Esophagus mucosa (tissue), 1 donor: ENCODE measurements around the gene PIEZO2. TPM values are rescaled to one million over a fixed set of nuclear protein-coding genes. Genes with fewer than 3 reads are reported as not detected.

Experiments
- ATAC-seq: fragments of 200-7000 bp; cut with Tn5 transposase; one replicate; pipeline ENCODE4 v1.9.1; 2020
- total RNA-seq: library from RNA; stranded (reverse); gene quantifications from one replicate; pipeline ENCODE4 v1.2.4, GENCODE V29; 2023
- donor health status: DM: yes; HTN: yes; CAD: no.

Gene PIEZO2
- total RNA-seq, 1 donor from 2014 or later: 0.76 TPM

DNA sequence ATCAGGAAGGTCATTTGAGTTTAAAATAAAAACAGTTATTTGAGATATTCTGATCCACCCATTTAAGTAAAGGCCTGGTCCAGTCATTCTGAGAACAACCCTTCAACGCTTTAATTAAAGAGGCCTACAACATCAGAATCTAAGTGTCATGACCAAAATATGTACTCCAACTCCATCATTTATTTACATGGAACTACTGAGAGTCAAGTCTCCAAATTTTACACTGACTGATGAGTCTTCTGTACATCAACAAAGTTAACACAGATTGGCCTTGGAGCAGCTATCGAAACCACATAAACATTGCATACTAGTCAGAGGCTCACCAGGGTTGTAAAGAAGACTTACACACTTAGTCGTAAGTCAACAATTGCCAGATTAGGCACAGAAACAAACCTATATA lies 37.1 kb downstream of the PIEZO2 start:
- no peak for ATAC-seq

DNA sequence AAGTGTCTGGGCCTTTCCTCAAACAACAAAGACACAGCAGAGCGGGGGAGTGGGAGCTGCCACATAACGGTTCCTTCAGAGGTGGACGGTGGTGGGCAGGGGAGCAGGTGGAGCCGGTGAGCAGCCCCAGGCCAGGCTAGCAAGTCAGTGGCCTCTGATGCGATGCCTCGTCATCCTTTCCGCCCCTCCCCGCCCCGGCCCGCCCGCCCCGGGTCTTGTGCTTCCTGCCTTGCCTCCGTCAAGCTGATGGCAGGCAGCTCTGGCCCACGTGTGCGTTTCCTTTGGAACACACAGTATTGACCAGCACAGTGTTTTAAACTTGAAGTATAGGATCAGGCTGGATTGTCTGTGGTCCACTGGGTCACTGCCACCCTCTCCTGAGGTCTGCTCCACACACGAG lies 38.9 kb downstream of the PIEZO2 start:
- no peak for ATAC-seq

DNA sequence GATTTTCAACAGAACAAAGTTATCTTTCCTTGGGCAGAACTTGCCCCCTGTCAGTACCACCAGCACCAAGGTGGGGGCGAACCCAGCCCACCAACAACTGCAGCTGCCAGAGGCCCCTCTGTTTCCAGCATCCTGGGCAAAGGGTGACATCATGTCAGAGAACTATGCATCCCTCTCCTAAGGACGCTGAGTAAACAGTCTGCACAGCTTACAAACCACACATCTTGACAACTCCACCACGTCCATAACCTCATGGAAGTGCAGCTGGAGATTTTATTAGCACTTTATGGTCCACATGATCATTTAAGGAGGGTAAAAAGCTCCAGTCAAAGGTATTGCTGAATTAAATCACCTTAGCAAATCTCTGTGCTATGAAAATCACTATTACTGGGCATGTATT lies 40.4 kb downstream of the PIEZO2 start:
- ATAC-seq: no peak

DNA sequence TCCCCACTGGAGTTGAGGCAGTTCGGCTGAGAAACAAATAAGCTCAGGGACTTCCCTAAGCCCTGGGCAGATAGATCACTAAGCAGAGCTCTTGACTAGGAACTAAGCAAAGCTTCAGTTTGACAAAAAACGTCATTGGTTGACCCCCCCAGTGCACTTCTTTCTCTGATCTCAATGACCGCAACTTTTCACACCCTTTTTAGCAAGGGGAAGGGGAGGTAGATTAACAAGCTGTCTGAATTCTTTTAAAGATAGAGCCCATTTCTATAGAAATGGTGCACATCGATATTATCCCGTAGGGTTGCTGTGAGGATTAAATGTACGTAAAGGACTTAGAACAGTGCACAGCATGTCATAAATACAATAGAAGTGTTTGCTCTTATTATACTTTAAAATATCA lies 42.5 kb downstream of the PIEZO2 start:
- no peak for ATAC-seq

DNA sequence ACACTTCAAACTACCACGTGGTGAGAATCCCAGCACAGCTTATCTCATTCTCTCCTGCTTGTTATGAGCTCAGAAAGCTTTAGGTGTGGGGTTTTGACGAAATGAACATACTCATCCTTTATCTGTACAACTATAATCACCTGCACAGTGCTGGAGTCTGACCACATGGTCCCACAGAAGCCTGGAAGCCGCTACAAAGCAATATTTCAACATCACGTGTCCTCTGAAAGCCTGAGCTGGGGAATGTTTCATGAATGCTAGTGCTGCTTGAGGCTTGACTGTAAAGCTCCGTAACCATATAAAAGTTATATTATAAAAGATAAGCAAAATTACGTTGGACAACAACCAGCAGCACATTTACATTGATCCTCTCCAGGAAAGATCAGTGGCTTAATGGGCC lies 43.9 kb downstream of the PIEZO2 start:
- no peak for ATAC-seq

DNA sequence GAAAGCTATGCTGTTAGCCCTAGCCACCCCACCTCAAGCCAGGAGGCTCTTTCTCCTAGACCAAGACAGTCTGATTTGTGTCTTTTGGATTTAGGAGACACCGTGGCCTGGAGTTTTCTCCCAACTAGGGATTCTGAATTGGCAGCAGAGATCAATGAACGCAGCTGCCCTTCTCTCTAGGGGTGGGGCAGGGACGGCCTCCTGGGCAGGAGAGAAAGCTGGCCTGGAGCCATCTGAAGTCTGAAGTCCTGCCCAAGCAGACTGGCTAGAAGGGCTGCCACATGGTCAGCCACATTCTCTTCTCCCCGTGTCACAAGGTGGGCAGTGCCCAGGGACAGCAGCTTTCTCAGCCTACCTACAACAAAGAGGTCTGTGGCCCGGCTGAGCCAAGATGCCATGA lies 45.1 kb downstream of the PIEZO2 start:
- no peak for ATAC-seq

DNA sequence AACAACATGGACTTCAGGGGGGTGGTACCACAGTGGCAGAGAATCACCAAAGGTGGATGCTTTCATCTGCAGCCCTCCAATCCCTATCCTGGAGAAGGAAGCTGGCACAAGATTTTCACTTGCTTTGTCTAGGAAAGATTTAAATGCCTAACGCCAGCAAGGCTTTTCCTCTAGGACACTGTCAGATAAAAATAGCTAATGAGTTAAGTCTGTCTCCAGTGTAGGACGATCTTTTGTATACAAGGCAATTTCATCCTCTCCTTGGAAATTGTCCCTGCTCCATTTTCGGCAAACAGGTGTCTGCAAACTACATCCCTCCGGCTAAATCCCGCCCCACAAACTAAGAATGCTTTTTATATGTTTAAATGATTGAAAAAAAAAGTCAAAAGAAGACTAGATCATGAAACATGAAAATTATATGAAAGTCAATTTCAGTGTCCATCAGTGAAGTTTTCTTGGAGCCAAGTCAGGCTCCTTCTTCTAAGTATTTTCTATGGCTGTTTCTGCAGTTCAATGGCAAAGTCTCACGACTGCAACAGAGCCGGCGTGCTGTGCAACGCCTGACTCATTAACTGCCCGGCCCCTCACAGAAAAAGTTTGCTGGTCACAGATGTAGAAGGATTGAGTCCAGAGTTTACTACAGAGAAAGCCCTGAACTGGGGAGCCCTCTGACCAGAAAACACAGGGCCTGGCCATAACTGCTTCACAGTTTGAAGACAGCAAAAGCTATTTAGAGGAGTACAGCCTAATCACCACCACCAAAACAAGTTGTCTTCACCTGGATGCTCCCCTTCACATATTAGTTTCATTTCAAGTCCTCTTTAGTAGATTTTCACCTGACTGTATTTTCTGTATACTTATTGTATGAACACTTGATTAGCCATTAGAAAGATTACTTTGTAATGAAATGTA lies 52.3 kb downstream of the PIEZO2 start:
- no peak for ATAC-seq

DNA sequence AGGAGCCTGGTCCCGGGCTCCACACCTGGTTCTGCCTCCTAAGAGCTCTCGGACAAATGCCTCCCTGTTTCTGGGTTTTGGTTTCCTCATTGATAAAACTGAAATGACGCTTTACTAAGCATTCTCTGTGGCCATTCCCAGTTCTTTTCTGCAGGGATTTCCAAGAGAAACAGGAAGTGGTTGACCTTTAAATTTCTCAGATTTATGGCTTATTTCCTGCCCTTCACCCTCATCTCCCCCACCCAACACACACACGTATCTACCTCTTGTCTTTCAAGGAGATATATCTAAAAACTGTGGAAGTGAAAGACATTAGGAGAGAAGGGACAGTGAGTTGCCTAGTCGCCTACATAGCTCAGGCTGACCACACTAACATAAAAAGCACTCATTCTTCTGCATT lies 53.0 kb downstream of the PIEZO2 start:
- ATAC-seq: no peak

DNA sequence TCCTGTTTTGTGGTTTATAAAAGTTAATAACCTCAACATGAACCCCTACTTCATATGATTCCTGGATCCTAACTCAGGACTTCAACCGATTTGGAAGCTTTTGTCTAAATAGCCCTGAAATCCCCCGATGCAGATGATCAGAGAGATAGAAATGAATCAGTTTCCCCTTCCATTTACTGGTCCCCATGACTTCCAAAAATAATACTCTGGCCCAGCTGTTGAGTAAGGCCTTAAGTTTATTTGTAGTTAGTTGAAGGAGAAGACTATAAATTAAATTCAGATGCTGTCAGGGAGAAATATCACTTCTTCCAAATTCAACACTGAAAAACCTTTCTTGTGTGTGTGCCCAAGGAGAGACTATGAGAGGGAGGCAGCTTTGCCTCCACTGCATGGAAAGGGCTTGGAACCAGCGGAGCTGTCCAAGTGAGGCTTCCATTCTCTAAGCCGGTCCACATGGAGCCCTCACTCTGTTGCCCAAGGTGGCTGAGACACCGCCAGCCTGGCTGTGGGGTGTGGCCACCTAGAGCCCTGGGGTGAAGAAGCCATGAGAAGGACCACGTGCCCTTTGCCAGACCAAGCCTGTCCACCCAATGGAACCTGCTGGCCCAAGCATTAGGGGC lies 53.6 kb downstream of the PIEZO2 start:
- ATAC-seq: no peak

DNA sequence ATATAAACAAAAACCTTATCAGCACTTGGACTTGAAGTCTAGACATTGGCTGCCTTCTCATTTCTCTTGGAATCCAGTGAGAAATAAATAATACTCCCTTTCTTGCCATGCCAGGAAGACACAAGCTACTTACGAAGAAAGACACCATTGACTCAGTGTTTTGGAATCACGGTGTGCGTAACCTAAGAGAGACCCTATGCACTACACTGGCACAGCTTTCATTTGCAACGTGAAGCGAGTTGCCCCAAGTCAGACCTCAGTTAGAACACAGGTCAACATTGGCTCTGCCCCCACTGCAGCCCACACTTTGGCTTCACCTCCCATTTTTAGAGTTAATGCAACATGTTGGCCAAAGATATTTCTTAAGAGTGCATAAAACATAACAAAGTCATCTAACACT lies 54.2 kb downstream of the PIEZO2 start:
- no peak for ATAC-seq

DNA sequence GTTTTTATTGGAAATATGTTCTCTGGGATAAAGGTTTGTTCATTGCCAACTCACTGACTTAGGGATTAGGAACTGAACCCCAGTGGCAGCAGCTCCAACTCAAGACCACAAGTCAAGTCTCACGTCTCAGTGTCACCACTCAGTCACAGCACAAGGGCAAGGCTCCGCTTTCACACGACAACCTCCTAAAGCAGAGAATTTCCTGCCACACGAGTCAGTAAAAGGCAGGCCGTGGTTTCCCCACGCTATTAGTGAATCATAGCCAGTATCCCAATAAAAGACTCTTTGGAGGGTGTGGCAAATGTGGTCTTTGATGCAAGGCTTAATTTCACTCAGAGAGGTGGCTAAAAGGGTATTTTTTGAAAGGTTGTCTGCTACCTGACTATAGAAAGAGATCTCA lies 57.6 kb downstream of the PIEZO2 start:
- no peak for ATAC-seq

DNA sequence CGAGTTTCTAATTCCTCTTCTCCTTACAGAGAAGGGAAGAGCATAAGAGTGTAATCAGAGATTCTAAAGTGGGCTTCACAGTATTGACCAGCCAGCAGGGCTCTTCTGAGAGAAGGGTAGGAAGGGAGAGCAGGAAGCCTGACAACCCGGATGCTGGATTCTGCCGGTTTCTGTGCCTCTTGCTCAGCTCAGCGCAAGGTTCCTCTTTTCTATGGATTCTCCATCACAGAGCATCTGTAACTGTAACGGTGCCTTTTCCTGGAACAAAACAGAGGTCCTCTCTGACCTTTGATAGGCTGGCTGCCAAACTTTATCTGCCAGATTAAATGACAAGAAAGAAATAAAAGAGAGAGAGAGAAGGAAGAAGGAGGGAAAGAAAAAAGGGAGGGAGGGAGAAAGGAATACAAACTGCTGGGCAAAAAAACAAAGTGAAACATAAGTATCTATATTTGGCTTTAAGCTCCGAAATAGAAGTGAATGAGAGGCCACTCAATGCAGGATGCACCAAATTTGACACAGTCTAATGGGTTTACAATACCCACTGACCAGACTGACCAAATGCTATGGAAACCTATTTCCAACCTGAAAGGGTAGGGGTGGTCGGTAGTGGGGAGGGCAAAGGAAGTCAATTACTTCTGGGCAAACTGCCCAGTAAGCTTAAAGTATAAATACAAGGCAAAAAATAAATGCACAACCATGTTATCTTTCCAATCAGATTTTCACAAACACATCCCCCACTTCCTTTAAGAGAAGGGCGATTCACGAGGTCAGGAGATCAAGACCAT lies 59.2 kb downstream of the PIEZO2 start:
- ATAC-seq: no peak

DNA sequence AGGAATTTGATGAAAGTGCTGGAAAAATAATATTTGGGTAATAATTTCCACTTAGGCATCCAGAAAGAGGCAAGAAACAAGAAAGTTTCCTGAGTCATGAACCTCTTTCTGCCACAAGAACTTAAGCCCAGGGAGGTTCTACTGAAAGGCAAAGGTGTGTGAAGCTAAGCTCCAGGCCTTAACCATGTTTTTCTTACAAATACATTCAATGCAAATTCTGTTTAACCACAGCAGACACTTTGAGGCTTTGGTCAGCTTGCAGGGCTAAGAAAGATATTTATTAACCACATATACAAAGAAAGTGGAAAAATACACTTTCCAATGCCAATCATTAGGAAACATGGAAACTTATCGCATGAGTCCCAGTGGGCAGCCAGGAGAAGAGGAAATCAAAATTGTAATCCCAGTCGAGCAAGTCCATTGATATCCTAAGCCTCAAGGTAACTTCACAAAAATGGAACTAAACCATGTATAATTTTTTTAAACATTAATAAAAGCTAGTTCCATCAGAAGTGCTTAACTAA lies 68.3 kb downstream of the PIEZO2 start:
- no peak for ATAC-seq

DNA sequence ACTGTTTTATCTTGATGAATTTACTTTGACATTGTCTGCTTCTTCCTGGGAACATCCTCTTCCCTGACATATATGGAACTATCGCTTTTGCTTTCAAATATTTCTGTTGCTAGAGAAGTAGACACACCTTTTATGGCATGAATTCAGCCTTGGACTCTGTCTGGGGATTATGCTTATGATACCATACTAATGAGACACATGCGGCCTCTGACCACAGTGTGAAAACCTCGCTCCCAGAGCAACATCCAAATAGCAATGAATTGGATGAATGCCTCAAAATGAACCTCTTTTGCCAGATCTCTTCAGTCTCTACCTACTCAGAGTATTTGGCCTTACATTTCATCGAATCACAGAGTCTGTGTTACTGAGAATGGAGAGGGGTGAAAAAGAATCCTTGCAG lies 70.9 kb downstream of the PIEZO2 start:
- no peak for ATAC-seq

DNA sequence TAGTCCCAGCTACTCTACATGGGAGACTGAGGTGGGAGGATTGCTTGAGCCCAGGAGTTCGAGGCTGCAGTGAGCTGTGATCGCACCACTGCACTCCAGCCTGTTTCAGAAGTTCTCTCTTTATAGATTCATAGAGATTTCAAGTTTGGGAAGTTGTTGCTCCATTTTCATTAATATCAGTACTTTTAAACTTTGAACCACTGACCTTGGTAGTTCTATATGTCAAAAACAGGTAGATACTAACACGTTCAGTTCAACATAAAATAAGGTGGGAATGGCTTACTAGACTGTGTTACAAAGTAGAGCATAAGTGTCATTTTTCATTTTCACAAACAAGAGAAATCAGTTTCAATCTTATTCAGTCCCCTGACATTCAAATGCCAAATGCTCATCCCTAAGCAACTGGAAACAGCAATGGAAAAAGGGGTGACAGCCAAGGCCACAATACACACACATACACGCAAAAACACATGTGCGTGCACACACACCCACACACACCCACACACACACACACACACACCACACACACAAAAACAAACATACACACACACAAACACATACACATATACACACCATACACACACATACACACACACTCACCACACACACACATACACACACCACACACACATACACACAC lies 71.7 kb downstream of the PIEZO2 start:
- no peak for ATAC-seq

DNA sequence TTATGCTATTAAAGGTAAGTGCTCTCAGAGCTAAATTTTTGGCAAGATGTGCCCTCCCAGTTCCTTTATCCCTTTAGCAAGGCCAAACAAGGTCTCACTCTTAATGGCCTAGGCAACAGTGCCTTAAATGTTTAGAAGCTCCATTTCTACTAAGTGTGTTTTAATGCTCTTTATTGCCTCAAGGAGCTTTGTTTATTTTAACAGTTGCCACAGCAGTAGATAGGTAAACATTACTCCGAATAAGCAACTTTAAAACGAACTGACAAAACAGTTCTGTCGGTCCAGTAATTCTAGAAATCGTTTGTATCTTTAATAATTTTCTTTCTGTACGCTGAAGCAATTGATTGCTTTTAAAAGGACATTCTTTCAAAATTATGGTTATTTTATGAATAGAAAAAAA lies 74.5 kb downstream of the PIEZO2 start:
- ATAC-seq: no peak

DNA sequence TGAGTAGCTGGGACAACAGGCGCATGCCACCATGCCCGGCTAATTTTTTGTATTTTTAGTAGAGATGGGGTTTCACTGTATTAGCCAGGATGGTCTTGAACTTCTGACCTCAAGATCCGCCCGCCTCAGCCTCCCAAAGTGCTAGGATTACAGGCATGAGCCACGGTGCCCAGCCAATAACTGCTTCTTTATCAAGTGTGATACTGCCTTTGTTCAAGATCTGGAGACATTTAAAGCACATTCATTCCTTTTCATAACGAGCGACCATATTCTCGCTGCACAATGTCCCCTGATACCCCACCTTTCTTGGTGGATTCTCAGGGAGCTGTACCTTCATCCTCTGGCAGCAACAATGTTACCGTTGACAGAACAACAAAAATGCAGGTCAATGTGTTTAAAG lies 75.4 kb downstream of the PIEZO2 start:
- no peak for ATAC-seq

DNA sequence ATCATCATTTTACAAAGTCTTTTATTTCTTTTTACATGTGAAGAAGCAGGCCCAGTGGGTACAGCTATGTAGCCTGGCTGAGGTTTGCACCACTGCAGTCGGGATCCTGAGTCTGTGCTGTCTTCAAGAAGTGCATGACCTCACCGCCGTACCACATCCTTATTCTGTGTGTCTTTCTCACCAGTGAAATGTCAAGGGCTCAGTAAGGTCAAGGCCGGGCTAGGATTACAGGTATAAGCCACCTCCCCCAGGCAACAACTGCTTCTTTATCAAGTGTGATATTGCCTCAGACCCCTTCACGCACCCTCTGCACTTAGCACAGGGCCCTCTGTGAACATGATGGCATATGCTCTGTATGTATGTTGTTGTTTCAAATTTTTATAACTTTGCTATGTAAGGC lies 76.7 kb downstream of the PIEZO2 start:
- no peak for ATAC-seq

DNA sequence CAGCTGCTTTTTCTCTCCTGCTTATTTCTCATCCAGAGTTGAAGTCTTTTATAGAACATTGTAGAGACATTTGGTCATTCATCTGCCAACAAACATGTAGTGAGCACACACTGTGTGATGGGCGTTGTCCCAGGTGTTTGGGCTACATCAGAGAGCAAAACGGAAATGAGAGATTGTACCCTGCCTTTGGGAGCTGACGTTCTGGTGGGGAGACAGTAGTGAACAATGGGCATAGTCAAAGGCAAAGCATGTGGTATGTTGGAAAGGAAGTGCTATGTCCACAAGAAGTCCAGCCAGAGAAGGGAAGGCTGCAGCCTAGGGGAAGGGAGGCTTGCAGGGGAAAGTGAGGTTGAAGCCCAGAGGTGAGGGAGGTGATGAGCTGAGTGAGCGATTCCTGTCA lies 78.1 kb downstream of the PIEZO2 start:
- ATAC-seq: no peak

DNA sequence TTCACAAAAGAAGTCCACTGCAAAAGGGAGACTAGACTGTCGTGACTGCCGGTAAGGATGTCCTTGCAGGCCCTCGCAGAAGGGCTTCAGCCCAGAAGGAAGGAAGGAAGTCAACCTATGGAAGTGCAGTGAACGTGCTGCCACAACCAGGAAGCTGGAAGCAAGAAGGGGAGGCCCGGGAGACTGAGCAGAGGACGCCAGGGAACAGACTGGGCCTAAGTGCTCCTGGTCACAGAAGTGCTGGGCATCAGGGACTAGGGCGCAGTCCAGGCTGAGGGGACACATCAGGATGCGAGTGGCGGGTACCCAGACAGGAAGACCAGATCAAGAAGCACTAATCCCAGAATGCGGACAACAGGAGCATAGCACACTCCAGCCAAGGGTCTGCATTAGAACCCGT lies 78.8 kb downstream of the PIEZO2 start:
- no peak for ATAC-seq

DNA sequence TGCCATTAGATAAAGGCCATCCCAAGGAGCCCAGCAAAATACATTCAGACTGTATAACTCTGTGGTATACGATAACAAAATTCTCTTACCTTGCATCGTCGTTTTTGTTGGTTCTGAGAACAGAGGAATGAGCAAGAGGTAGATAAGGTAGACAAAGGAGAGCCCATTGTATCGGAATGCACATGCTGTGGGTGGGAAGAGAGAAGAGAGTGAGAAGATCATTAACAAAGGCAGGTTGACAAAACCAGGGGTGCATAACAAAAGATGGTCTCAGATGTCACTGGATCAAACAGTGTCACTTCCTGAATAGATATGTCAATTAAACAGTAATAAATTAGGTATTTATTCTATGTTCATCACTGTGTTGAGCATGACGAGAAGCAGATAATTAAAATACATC lies 83.3 kb downstream of the PIEZO2 start:
- ATAC-seq: no peak

DNA sequence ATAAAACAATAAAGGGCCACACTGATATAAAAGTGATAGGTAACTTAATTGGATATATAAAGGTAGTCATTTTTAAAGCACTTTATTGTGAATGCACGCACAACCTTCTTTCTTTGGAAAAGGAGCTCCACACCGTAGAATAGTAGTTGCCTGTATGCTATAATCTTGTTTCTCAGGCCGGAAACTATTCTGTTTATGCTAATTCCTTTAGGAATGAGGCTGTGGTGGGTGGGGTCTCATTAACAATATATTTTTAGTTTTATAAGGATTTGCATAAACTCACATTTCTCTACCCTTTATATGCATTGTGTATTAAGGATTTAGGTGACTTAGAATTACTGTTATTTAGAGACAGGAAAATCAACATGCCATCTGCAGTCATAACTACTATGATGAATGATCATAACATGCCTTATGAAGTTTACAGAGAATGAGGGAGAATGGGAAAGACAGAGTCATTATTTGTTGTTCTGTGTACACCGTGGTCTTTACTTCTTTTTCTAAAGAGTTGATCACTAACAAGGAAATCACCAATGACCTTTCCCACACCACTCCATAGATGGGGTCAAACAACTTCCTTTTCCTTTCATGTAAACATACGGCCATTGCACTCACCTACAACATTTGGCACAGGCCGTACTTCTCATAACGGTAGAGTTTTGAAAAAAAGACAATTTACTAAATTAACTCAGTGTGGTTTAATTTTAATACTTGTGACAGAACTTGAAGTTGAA lies 84.5 kb downstream of the PIEZO2 start:
- no peak for ATAC-seq
